Fibroblast of lung (primary cell): ENCODE measurements around the gene MYMX. TPM values are rescaled to one million over a fixed set of nuclear protein-coding genes. Genes with fewer than 3 reads are reported as not detected.

Source experiments
- DNase-seq, 2 donors: peaks; one replicate each; pipeline versions ENCODE4 v3.0.0 to v3.0.0-alpha.2; 2010; ENCODE audit warnings: low read depth in 2 of 2
- H2AFZ ChIP-seq: 2 replicates; pipeline ENCODE4 v1.5.1; 2012; ENCODE audit warnings: low read length, control low read depth, inconsistent platforms
- H3K27ac ChIP-seq: 2 replicates; pipeline ENCODE4 v1.5.1; 2011; ENCODE audit warnings: low read length, control low read depth; ENCODE audit not compliant: insufficient read depth
- H3K27me3 ChIP-seq: 2 replicates; pipeline ENCODE4 v1.5.1; 2011; ENCODE audit warnings: mild to moderate bottlenecking, low read length; ENCODE audit not compliant: control insufficient read depth, insufficient read depth
- H3K36me3 ChIP-seq: 2 replicates; pipeline ENCODE4 v1.5.1; 2011; ENCODE audit warnings: low read length; ENCODE audit not compliant: control insufficient read depth, insufficient read depth
- H3K4me1 ChIP-seq: 2 replicates; pipeline ENCODE4 v1.5.1; 2011; ENCODE audit warnings: low read length; ENCODE audit not compliant: control insufficient read depth, insufficient read depth; ENCODE audit errors: extremely low read depth
- H3K4me2 ChIP-seq: 2 replicates; pipeline ENCODE4 v1.5.1; 2011; ENCODE audit warnings: low read length, control low read depth; ENCODE audit not compliant: insufficient read depth; ENCODE audit errors: extremely low read depth
- H3K4me3 ChIP-seq, 4 experiments: fragments of 200-600 bp in 1 of 4; sonication (generic) in 1 of 4; replicated peaks in 1 of 4; 2 replicates each; pipeline ENCODE4 v1.5.1; 2011 to 2016; ENCODE audit warnings: low read length in 4 of 4, low read depth in 3 of 4, mild to moderate bottlenecking in 3 of 4, control low read depth in 2 of 4, inconsistent platforms in 1 of 4, mixed read lengths in 1 of 4; ENCODE audit not compliant: insufficient read depth in 1 of 4; ENCODE audit errors: control extremely low read depth in 1 of 4
- H3K79me2 ChIP-seq: 2 replicates; pipeline ENCODE4 v1.5.1; 2012; ENCODE audit warnings: mild to moderate bottlenecking, low read length, inconsistent platforms; ENCODE audit not compliant: control insufficient read depth, insufficient read depth
- H3K9ac ChIP-seq: 2 replicates; pipeline ENCODE4 v1.5.1; 2011; ENCODE audit warnings: mild to moderate bottlenecking, low read length, control low read depth; ENCODE audit not compliant: insufficient read depth
- H3K9me3 ChIP-seq: 2 replicates; pipeline ENCODE4 v1.5.1; 2012; ENCODE audit warnings: low read depth, low read length; ENCODE audit not compliant: control insufficient read depth, insufficient read depth
- H4K20me1 ChIP-seq: 2 replicates; pipeline ENCODE4 v1.5.1; 2011; ENCODE audit warnings: low read length; ENCODE audit not compliant: control insufficient read depth, insufficient read depth; ENCODE audit errors: extremely low read depth
- CTCF ChIP-seq, 2 donors: IDR thresholded peaks in 1 of 2; conservative IDR thresholded peaks in 1 of 2; 1 replicate in 1 of 2; 2 replicates in 1 of 2; pipeline ENCODE4 v1.5.1; 2011 to 2012; ENCODE audit warnings: low read length in 2 of 2, control low read depth in 1 of 2, inconsistent platforms in 1 of 2, low read depth in 1 of 2, mild to moderate bottlenecking in 1 of 2
- EZH2 ChIP-seq: IDR thresholded peaks from 2 replicates; pipeline ENCODE4 v1.5.1; 2012; ENCODE audit warnings: low read length, control low read depth, mild to moderate bottlenecking; ENCODE audit errors: missing control alignments
- polyA plus RNA-seq, 2 donors: library from polyadenylated mRNA; depleted of rRNA in 1 of 2; stranded (reverse) in 1 of 2; unstranded in 1 of 2; fragments of >200 nt; gene quantifications; 2 replicates each; pipeline ENCODE4 v1.2.1, GENCODE V29; 2011 to 2012; ENCODE audit warnings: missing spikeins in 1 of 2
- total RNA-seq: library from RNA; depleted of rRNA; stranded (reverse); fragments of >200 nt; gene quantifications from 2 replicates; pipeline ENCODE4 v1.2.1, GENCODE V29; 2014

MYMX gene
- total and polyA plus RNA-seq, 2 donors (not counting 1 experiment from before 2014, with no cell fraction given), result not detected

GRCh38 chr6:44257025-44257752, 40.5 kb downstream of the MYMX start, which contains the start of gene SLC35B2:
Gene SLC35B2 (minus strand): TSS chr6:44257528. CDS start chr6:44257410, 118 bp downstream.
- Histone ChIP-seq H3K79me2 (peaks cover 28% of the 10 kb centered on the region), H3K27ac (peak within 1 kb of the TSS; percentile 78), H3K4me2 (peak within 1 kb of the TSS; percentile 92), H3K36me3 (peaks cover 17% of the 10 kb centered on the region), H3K27me3 (no peaks in the 10 kb centered on the region), H2AFZ (peak within 1 kb of the TSS; percentile 97), H3K9ac (peak within 1 kb of the TSS; percentile 82), H3K4me3 (peak within 1 kb of the TSS; percentile 82 to 94 (median 88)), H3K9me3 (no peaks in the 10 kb centered on the region), H3K4me1 (peaks cover 6% of the 10 kb centered on the region), H4K20me1 (no peaks in the 10 kb centered on the region)
- DNase-seq, result peak; percentile 67 to 81
- TF ChIP-seq EZH2 (no peak), CTCF (conservative IDR thresholded peaks at IDR 0.05 in 1 of 2, IDR thresholded peaks at IDR 0.05 in 1 of 2; ENCODE audit: low read depth in 1 of 2, low read length in 2 of 2) (peak; percentile 31 to 34)

- peaks cover 25% of the 10 kb centered on the region for H3K79me2 ChIP-seq
Observed at GRCh38 chr6:44257753-44258324, 41.1 kb downstream of the MYMX start.

More at GRCh38 chr6:44257753-44258324, 41.1 kb downstream of the MYMX start:
- peak overlapping the region; percentile 16 to 91 (median 44) for H3K4me3 ChIP-seq
- H3K27me3 ChIP-seq, result no peaks in the 10 kb centered on the region
- peak in 1 of 2 donors; percentile 11 for TF ChIP-seq CTCF (conservative IDR thresholded peaks at IDR 0.05 in 1 of 2, IDR thresholded peaks at IDR 0.05 in 1 of 2; ENCODE audit: low read depth in 1 of 2, low read length in 2 of 2)
- TF ChIP-seq EZH2, result no peak
- H3K27ac ChIP-seq, result peak overlapping the region; percentile 34
- DNase-seq, result no peak
- no peaks in the 10 kb centered on the region for H3K9me3 ChIP-seq
- peaks cover 6% of the 10 kb centered on the region for H3K4me1 ChIP-seq
- peak overlapping the region; percentile 92 for H3K4me2 ChIP-seq
- H3K9ac ChIP-seq, result peak overlapping the region; percentile 40
- peak overlapping the region; percentile 97 for H2AFZ ChIP-seq
- H4K20me1 ChIP-seq, result no peaks in the 10 kb centered on the region
- H3K36me3 ChIP-seq, result peaks cover 14% of the 10 kb centered on the region
